Ascending aorta (tissue), 2 donors: Measurements from ENCODE around the gene ARHGAP15. TPM values are rescaled to one million over a fixed set of nuclear protein-coding genes. Genes with fewer than 3 reads are reported as not detected.

Experiments used
- DNase-seq, 2 donors: peaks; one replicate each; pipeline ENCODE4 v3.0.0-alpha.2; 2019; ENCODE audit warnings: low spot score in 2 of 2
- H3K27ac ChIP-seq, 2 donors: fragments of 200-600 bp; sonication (generic); one replicate each; pipeline ENCODE4 v1.5.1; 2016 to 2017; ENCODE audit warnings: mild to moderate bottlenecking in 1 of 2
- H3K27me3 ChIP-seq: fragments of 200-600 bp; sonication (generic); one replicate; pipeline ENCODE4 v1.5.1; 2017
- H3K36me3 ChIP-seq, 2 donors: fragments of 200-600 bp; sonication (generic); one replicate each; pipeline ENCODE4 v1.5.1; 2016
- H3K4me1 ChIP-seq, 2 donors: fragments of 200-600 bp; sonication (generic); one replicate each; pipeline ENCODE4 v1.5.1; 2016 to 2017; ENCODE audit warnings: mild to moderate bottlenecking in 1 of 2
- H3K4me3 ChIP-seq, 2 donors: fragments of 200-600 bp; sonication (generic); one replicate each; pipeline ENCODE4 v1.5.1; 2016 to 2017; ENCODE audit warnings: mild to moderate bottlenecking in 1 of 2
- H3K9me3 ChIP-seq, 2 donors: fragments of 200-600 bp; sonication (generic); one replicate each; pipeline ENCODE4 v1.5.1; 2016
- CTCF ChIP-seq, 3 experiments: fragments of 200-600 bp in 2 of 3; fragments of 450-650 bp in 1 of 3; sonication (generic) in 2 of 3; IDR thresholded peaks; one replicate each; pipeline ENCODE4 v1.5.1; 2016 to 2019; ENCODE audit warnings: antibody characterized with exemption in 3 of 3, mild to moderate bottlenecking in 1 of 3, moderate library complexity in 1 of 3
- intact Hi-C: fragments of 100-400 bp; cut with DNase I; formaldehyde crosslinking; loops from one replicate; pipeline ENCODE4 v1.15.1; 2023
- total RNA-seq: library from RNA; depleted of rRNA; stranded (reverse); fragments of >200 nt; gene quantifications from one replicate; pipeline ENCODE4 v1.1.0, GENCODE V29; 2016

The ARHGAP15 gene
- total RNA-seq, 1 donor from 2014 or later = 1.4 TPM

- intact Hi-C loops = no loop called here
- no peaks in the 10 kb centered on the region for H3K27me3 ChIP-seq
- peaks cover 0 to 8% of the 10 kb centered on the region in 2 donors for H3K9me3 ChIP-seq
- no peaks in the 10 kb centered on the region for H3K36me3 ChIP-seq
- no peak overlapping the region for H3K4me3 ChIP-seq
- DNase-seq = no peak
- H3K27ac ChIP-seq = no peak overlapping the region
- TF ChIP-seq CTCF (IDR thresholded peaks at IDR 0.05) = no peak
- H3K4me1 ChIP-seq = no peaks in the 10 kb centered on the region
Observed at GRCh38 chr2:143229411-143229810, 100.2 kb downstream of the ARHGAP15 start.

DNA sequence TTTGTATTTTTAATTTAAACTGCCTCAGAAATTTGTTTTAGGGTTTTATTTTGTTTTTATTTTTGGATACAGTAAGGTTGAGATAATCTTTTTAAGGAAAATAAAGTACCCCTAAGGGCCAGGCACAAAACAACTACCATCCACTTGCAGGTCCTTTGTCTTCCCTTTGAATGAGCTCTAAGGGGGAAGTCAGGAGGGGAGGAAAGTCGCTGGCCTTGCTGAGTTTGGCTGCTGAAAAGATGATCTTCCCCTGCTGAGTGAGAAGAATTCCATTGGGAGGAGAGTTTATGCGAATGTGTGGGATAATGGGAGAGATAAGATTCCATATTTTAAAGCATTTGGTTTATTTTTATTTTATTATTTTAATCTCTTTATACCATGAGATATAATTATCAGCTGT, 100.7 kb downstream of the ARHGAP15 start:
- Histone ChIP-seq H3K36me3 (no peaks in the 10 kb centered on the region), H3K27ac (no peak overlapping the region), H3K4me3 (no peak overlapping the region), H3K4me1 (no peaks in the 10 kb centered on the region), H3K9me3 (peaks cover 0 to 11% of the 10 kb centered on the region in 2 donors), H3K27me3 (no peaks in the 10 kb centered on the region)
- no peak for DNase-seq
- intact Hi-C loops = no loop called here
- TF ChIP-seq CTCF (IDR thresholded peaks at IDR 0.05) = no peak

DNA sequence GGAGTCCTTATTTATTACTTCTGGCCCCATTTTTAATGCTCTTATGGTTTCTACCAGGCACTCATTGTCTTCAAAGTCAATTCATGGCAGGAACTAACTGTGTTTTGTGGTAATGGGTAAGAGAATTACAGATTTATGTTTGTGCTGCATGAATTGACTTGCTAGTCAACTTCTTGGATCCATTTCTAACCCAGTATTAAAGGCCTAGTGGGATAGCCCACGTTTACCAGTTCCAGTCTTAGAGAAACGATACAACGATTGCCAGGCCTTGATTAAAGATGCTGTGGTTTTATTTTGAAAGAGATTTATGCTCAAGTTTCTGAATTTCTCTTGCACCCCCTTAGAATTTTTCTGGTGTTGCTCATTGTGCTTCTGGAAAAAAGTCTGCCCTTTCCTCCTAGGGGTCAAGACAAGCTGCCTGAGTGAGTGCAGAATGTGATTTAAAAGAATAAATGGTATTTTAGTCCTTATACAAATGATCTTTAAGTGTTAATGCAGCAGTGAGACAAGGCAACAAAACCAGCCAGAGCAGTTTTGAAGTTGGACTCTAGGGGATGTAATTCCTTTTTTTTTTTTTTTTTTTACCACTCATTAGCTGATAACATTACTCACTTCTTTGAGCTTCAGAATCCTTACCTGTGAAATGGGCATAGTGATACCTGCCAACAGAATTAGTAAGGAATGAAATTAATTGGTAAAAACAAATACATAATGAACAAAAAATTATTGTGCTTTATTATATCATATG, 101.5 kb downstream of the ARHGAP15 start:
- Histone ChIP-seq H3K4me1 (no peaks in the 10 kb centered on the region), H3K36me3 (no peaks in the 10 kb centered on the region), H3K27ac (no peak overlapping the region), H3K4me3 (no peak overlapping the region), H3K27me3 (no peaks in the 10 kb centered on the region), H3K9me3 (peaks cover 0 to 11% of the 10 kb centered on the region in 2 donors)
- no peak for DNase-seq
- intact Hi-C loops = no loop called here
- no peak for TF ChIP-seq CTCF (IDR thresholded peaks at IDR 0.05)

DNA sequence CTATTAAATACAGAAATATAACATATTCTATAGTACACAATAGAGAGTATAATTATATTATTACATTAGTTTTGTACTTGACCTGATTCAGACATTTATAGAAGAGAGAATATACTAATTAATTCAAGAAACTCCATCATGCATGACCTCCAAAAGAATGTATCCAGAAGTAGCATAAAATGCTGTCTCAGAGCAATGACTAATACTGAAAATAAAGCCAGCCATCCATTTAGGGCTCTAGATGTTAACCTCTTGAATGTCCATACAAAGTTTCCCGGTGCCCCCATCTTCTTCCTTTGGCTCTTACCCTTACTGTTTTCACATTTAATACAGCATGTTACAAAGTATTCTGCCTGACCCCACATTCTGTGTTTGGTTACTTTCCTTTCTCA, 102.0 kb downstream of the ARHGAP15 start:
- Histone ChIP-seq H3K36me3 (no peaks in the 10 kb centered on the region), H3K9me3 (peaks cover 0 to 11% of the 10 kb centered on the region in 2 donors), H3K4me3 (no peak overlapping the region), H3K27me3 (no peaks in the 10 kb centered on the region), H3K27ac (no peak overlapping the region), H3K4me1 (no peaks in the 10 kb centered on the region)
- TF ChIP-seq CTCF (IDR thresholded peaks at IDR 0.05) = no peak
- intact Hi-C loops = no loop called here
- no peak for DNase-seq

DNA sequence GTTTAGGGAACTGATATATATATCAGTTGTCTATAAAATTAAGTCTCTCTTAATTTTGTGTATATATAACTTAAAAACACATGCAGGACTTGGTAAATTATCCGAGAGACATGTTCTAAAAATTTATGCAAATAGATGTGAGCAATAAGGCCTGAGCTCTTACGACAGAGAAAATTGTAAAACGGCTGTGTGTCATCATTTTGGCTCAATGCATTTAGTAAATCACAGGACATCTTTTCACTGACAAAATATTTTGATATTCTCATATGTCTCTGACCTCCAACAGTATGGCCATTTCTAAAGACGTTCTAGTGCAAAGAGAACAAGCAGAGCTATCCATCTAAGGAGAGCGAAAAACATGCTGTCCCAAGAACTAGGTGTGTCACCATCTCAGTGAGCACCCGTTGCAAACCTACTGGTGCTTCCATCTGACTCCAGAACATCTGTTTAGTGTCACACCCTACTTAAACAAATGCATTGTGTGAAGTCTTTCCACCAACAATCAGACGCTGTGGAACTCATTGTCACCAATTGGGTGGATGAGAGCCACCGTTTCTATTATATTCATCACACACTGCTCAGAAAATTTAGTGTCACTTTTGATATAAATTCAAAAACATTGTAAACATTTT, 108.0 kb downstream of the ARHGAP15 start:
- no peaks in the 10 kb centered on the region for H3K4me1 ChIP-seq
- H3K9me3 ChIP-seq = peaks cover 0 to 11% of the 10 kb centered on the region in 2 donors
- no peak for DNase-seq
- H3K36me3 ChIP-seq = no peaks in the 10 kb centered on the region
- H3K27me3 ChIP-seq = no peaks in the 10 kb centered on the region
- no peak for TF ChIP-seq CTCF (IDR thresholded peaks at IDR 0.05)
- intact Hi-C loops = no loop called here
- H3K4me3 ChIP-seq = no peak overlapping the region
- no peak overlapping the region for H3K27ac ChIP-seq
